K562 (cell line): ENCODE data around the gene DUS1L. TPM values are rescaled to one million over a fixed set of nuclear protein-coding genes. Genes with fewer than 3 reads are reported as not detected.

Experiments
- ARHGAP35 ChIP-seq: fragments of 450-650 bp; IDR thresholded peaks from 2 replicates; pipeline ENCODE4 v1.6.1; 2018; ENCODE audit not compliant: partially characterized antibody
- ARID2 ChIP-seq: fragments of 450-650 bp; IDR thresholded peaks from 2 replicates; pipeline ENCODE4 v1.6.1; 2017; ENCODE audit warnings: antibody characterized with exemption, mild to moderate bottlenecking
- BRF1 ChIP-seq: IDR thresholded peaks from 3 replicates; pipeline ENCODE4 v1.6.1; 2011; ENCODE audit warnings: borderline replicate concordance, mild to moderate bottlenecking; ENCODE audit not compliant: insufficient read length; ENCODE audit errors: extremely low read depth
- CREB1 ChIP-seq, 2 experiments: sonication (generic) in 1 of 2; formaldehyde crosslinking in 1 of 2; IDR thresholded peaks; 2 replicates each; pipeline versions ENCODE4 v1.6.1 to v1.8.0; 2012 to 2022; ENCODE audit warnings: inconsistent platforms in 1 of 2, mild to moderate bottlenecking in 1 of 2, missing genetic modification reagents in 1 of 2, moderate library complexity in 1 of 2
- DACH1 ChIP-seq: fragments of 450-650 bp; IDR thresholded peaks from 2 replicates; pipeline ENCODE4 v1.6.1; 2018; ENCODE audit not compliant: partially characterized antibody
- E2F3 ChIP-seq: fragments of 250-450 bp; sonication (Bioruptor Pico); IDR thresholded peaks from 2 replicates; pipeline ENCODE4 v1.4.0; 2020; ENCODE audit warnings: mild to moderate bottlenecking
- HDAC8 ChIP-seq: fragments of 450-650 bp; IDR thresholded peaks from 2 replicates; pipeline ENCODE4 v1.6.1; 2016; ENCODE audit warnings: mild to moderate bottlenecking, missing genetic modification characterization, moderate library complexity, missing compliant biosample characterization
- HNRNPH1 ChIP-seq: fragments of 200-400 bp; formaldehyde crosslinking; optimal IDR thresholded peaks from 2 replicates; pipeline ENCODE3; 2017; ENCODE audit warnings: low read depth, mild to moderate bottlenecking, low read length, moderate library complexity
- JUND ChIP-seq, 2 experiments: IDR thresholded peaks; 2 replicates in 1 of 2; 3 replicates in 1 of 2; pipeline ENCODE4 v1.6.1; 2011; ENCODE audit warnings: borderline replicate concordance in 2 of 2, low read depth in 2 of 2, low read length in 2 of 2, improper control_type of control experiment in 1 of 2, missing biosample characterization in 1 of 2, missing genetic modification characterization in 1 of 2, missing genetic modification reagents in 1 of 2
- KLF6 ChIP-seq: fragments of 250-450 bp; sonication (Bioruptor Pico); IDR thresholded peaks from 2 replicates; pipeline ENCODE4 v1.4.0; 2020; ENCODE audit warnings: mild to moderate bottlenecking, moderate library complexity, borderline replicate concordance
- LARP7 ChIP-seq: fragments of 450-650 bp; IDR thresholded peaks from 2 replicates; pipeline ENCODE4 v1.6.1; 2016
- MAFG ChIP-seq: fragments of 450-650 bp; conservative IDR thresholded peaks from 2 replicates; pipeline ENCODE4 v1.6.1; 2016; ENCODE audit warnings: missing genetic modification characterization, missing compliant biosample characterization
- NEUROD1 ChIP-seq: fragments of 150-350 bp; IDR thresholded peaks from 2 replicates; pipeline ENCODE4 v1.6.1; 2014; ENCODE audit warnings: borderline replicate concordance, low read length, low read depth; ENCODE audit not compliant: partially characterized antibody
- NFYB ChIP-seq: IDR thresholded peaks from 2 replicates; pipeline ENCODE4 v1.6.1; 2011; ENCODE audit warnings: mild to moderate bottlenecking, moderate library complexity; ENCODE audit not compliant: insufficient read length; ENCODE audit errors: extremely low read depth
- SIX5 ChIP-seq, 2 experiments: IDR thresholded peaks; 2 replicates each; pipeline ENCODE4 v1.6.1; 2011; ENCODE audit warnings: low read length in 2 of 2, borderline replicate concordance in 1 of 2, low read depth in 1 of 2, mild to moderate bottlenecking in 1 of 2, moderate library complexity in 1 of 2; ENCODE audit not compliant: insufficient read depth in 1 of 2
- SRF ChIP-seq, 2 experiments: fragments of 250-450, 450-650 bp in 1 of 2; sonication (Bioruptor Pico) in 1 of 2; sonication (generic) in 1 of 2; formaldehyde crosslinking; IDR thresholded peaks; 2 replicates each; pipeline versions ENCODE4 v1.5.0 to v1.5.1; 2020 to 2022; ENCODE audit warnings: mild to moderate bottlenecking in 1 of 2, missing genetic modification reagents in 1 of 2
- TRIM24 ChIP-seq, 2 experiments: fragments of 450-650 bp; IDR thresholded peaks; 2 replicates each; pipeline ENCODE4 v1.6.1; 2016
- USF2 ChIP-seq: sonication (generic); formaldehyde crosslinking; IDR thresholded peaks from 2 replicates; pipeline ENCODE4 v1.5.0; 2020; ENCODE audit warnings: missing genetic modification reagents
- ZBTB26 ChIP-seq: fragments of 450-650 bp; formaldehyde crosslinking; IDR thresholded peaks from 2 replicates; pipeline ENCODE4 v1.4.0; 2022; ENCODE audit warnings: missing genetic modification characterization
- ZNF133 ChIP-seq: fragments of 250-450 bp; sonication (Bioruptor Pico); IDR thresholded peaks from 2 replicates; pipeline ENCODE4 v1.4.0; 2020; ENCODE audit warnings: mild to moderate bottlenecking
- ZNF23 ChIP-seq: fragments of 250-450 bp; sonication (Bioruptor Pico); IDR thresholded peaks from 2 replicates; pipeline ENCODE4 v1.4.0; 2020; ENCODE audit warnings: mild to moderate bottlenecking
- ZNF444 ChIP-seq: fragments of 250-450 bp; sonication (Bioruptor Pico); IDR thresholded peaks from 2 replicates; pipeline ENCODE4 v1.4.0; 2020; ENCODE audit warnings: mild to moderate bottlenecking, moderate library complexity
- ZNF668 ChIP-seq: fragments of 250-450 bp; sonication (Bioruptor Pico); IDR thresholded peaks from 2 replicates; pipeline ENCODE4 v1.8.0; 2022; ENCODE audit warnings: mild to moderate bottlenecking, inconsistent platforms
- ZNF830 ChIP-seq: fragments of 250-450 bp; sonication (Bioruptor Pico); IDR thresholded peaks from 2 replicates; pipeline ENCODE4 v1.5.0; 2021; ENCODE audit warnings: mild to moderate bottlenecking
- polyA plus RNA-seq, 8 experiments: library from polyadenylated mRNA; depleted of rRNA in 4 of 8; stranded (reverse) in 5 of 8; unstranded in 3 of 8; fragments of >200 nt; fragmentation: Nextera tagmentation in 2 of 8; fragmentation: Illumina TruSeq in 1 of 8; extraction: Ambion mirVana in 2 of 8; extraction: Trizol in 1 of 8; gene quantifications; 2 replicates each; pipeline versions ENCODE4 v1.2.1 to v1.2.3, GENCODE V29; 2011 to 2014; ENCODE audit warnings: inconsistent platforms in 1 of 8, missing spikeins in 1 of 8
- total RNA-seq, 7 experiments: library from RNA; depleted of rRNA in 6 of 7; stranded (reverse); fragments of >200 nt in 6 of 7; fragmentation: Illumina TruSeq in 2 of 7; extraction: Trizol in 2 of 7; gene quantifications; 2 replicates each; pipeline versions ENCODE4 v1.2.1 to v1.2.3, GENCODE V29; 2011 to 2021; ENCODE audit warnings: low replicate concordance in 1 of 7
- TF ChIP-seq, protein P1 (sequence below), 2 experiments: fragments of 200-800 bp in 1 of 2; sonication (Bioruptor generic) in 1 of 2; sonication (generic) in 1 of 2; formaldehyde crosslinking in 1 of 2; IDR thresholded peaks in 1 of 2; conservative IDR thresholded peaks in 1 of 2; 2 replicates each; pipeline versions ENCODE4 v1.5.0 to v1.6.1; 2016 to 2020; ENCODE audit warnings: missing compliant biosample characterization in 1 of 2, missing genetic modification characterization in 1 of 2, missing genetic modification reagents in 1 of 2

Gene DUS1L
- total and polyA plus RNA-seq, 9 of the 15 experiments (the other 6 are each of a cell fraction or from before 2014, with no cell fraction given), result 7.8 to 210 (median 83.9) TPM

DNA sequence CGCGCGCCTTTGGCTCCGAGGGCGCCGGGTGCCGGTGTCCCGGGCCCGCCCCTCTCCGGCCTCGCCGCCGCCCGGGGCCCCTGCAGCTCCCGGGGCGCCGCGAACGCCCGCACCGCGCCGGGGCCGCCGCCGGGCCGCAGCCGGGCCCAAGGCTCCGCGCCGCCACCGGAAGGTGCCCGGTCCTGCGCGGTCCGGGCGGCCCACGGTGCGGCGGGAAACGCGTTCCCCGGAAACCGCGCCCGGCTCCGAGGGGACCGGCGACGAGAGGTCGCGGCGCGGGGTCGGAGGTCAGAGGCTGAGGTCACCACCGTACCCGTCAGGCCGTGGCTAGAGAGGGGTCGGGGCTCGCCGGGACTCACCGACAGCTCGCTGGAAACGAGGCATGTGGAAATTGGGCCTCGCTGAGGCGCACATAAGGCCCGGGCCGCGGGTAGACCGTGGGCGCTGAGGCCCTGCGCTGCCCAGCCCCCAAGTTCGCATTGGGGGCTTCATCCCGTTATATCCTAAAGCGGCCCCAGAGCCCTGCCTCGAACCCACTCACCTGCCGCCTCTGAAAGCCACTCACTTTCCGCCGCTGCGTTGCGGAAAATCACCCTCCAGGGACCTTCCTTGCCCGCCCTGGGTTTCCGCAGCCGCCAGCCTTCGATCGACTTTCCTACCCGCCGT lies at the start of gene DUS1L (continued):
- TF ChIP-seq SRF (CRISPR knock-in tag; IDR thresholded peaks at IDR 0.05) (0 out of 4 replicates have a peak, but pooled peaks of 1 of the 2 experiments have one; percentile 35), E2F3 (peak; percentile 88), DACH1 (no peak), ZNF444 (CRISPR knock-in tag) (no peak), LARP7 (no peak), ZNF830 (CRISPR knock-in tag) (0 out of 2 replicates have a peak, but pooled peaks have one; percentile 37), KLF6 (CRISPR knock-in tag) (0 out of 2 replicates have a peak, but pooled peaks have one; percentile 41), HNRNPH1 (no peak), NFYB (no peak), HDAC8 (tag) (peak; percentile 90), MAFG (tag) (no peak), CREB1 (IDR thresholded peaks at IDR 0.05) (peak; percentile 45; the same call in 1 of the 2 replicates), CREB1 (CRISPR knock-in tag; IDR thresholded peaks at IDR 0.05) (peak; percentile 75), JUND (IDR thresholded peaks at IDR 0.05; ENCODE audit: borderline replicate concordance, low read depth, low read length) (peak; percentile 79), JUND (tag; IDR thresholded peaks at IDR 0.05; ENCODE audit: borderline replicate concordance, low read depth, low read length) (no peak; the same call in 2 of the 3 replicates), ARID2 (no peak), SIX5 (IDR thresholded peaks at IDR 0.05; ENCODE audit: borderline replicate concordance in 1 of 2, insufficient read depth in 1 of 2, low read depth in 1 of 2, low read length in 2 of 2) (peak; percentile 67 to 69; a peak in 3 of 4 replicates), ZNF133 (CRISPR knock-in tag) (peak; percentile 10; the same call in 1 of the 2 replicates), TRIM24 (IDR thresholded peaks at IDR 0.05) (peak in 1 of 2 experiments; percentile 99; a peak in 2 of 4 replicates), BRF1 (no peak), ZBTB26 (no peak), USF2 (no peak), ZNF668 (CRISPR knock-in tag) (peak; percentile 81; the same call in 1 of the 2 replicates), ZNF23 (CRISPR knock-in tag) (no peak), ARHGAP35 (no peak), NEUROD1 (peak; percentile 75)
- TF ChIP-seq, protein P1, sequence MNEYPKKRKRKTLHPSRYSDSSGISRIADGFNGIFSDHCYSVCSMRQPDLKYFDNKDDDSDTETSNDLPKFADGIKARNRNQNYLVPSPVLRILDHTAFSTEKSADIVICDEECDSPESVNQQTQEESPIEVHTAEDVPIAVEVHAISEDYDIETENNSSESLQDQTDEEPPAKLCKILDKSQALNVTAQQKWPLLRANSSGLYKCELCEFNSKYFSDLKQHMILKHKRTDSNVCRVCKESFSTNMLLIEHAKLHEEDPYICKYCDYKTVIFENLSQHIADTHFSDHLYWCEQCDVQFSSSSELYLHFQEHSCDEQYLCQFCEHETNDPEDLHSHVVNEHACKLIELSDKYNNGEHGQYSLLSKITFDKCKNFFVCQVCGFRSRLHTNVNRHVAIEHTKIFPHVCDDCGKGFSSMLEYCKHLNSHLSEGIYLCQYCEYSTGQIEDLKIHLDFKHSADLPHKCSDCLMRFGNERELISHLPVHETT (CRISPR knock-in tag; conservative IDR thresholded peaks at IDR 0.05 in 1 of 2, IDR thresholded peaks at IDR 0.05 in 1 of 2), result peak in 1 of 2 experiments; percentile 98; a peak in 2 of 4 replicates
